ENCODE measurements around the gene KIAA0319L. TPM values are rescaled to one million over a fixed set of nuclear protein-coding genes. Genes with fewer than 3 reads are reported as not detected.
"Not testable (repeated sequence)": the region's sequence is repeated elsewhere in the genome, so short reads cannot be mapped to it uniquely, and the experiment has no call there.

Gene KIAA0319L
- total RNA-seq, 1 experiment from 2014 or later: 30.4 TPM

GRCh38 chr1:35585281-35585680 is 28.1 kb upstream of the KIAA0319L start:
- no peak for DNase-seq (ENCODE audit: extremely low read depth, low read depth)

DNA sequence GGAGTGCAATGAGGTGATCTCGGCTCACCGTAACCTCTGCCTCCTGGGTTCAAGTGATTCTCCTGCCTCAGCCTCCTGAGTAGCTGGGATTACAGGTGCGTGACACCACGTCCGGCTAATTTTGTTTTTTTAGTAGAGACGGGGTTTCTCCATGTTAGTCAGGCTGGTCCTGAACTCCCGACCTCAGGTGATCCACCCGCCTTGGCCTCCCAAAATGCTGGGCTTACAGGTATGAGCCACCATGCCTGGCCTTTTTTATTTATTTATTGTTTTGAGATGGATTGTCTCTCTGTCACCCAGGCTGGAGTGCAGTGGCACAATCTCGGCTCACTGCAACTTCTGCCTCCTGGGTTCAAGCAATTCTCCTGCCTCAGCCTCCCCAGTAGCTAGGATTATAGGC is 24.4 kb upstream of the KIAA0319L start:
- DNase-seq (ENCODE audit: extremely low read depth, low read depth): not testable (repeated sequence)

DNA sequence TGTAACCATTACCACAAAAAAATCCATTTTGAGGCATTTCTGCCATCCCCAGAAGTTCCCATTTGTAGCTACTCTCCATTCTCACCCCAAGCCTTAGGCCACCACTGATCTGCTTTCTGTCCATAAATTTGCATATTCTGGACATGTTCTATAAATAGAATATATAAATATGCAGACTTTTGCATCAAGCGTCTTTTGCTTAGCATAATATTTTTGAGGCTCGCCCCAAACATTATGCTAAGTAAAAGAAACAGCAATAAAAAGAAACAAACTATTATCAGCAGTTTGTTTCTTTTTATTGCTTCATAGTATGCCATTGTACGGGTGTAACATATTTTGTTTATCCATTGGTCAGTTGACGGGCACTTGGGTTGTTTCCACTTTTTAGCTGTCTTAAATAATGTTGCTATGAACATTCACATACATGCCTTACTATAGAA is 23.8 kb upstream of the KIAA0319L start:
- no peak for DNase-seq (ENCODE audit: extremely low read depth, low read depth)

DNA sequence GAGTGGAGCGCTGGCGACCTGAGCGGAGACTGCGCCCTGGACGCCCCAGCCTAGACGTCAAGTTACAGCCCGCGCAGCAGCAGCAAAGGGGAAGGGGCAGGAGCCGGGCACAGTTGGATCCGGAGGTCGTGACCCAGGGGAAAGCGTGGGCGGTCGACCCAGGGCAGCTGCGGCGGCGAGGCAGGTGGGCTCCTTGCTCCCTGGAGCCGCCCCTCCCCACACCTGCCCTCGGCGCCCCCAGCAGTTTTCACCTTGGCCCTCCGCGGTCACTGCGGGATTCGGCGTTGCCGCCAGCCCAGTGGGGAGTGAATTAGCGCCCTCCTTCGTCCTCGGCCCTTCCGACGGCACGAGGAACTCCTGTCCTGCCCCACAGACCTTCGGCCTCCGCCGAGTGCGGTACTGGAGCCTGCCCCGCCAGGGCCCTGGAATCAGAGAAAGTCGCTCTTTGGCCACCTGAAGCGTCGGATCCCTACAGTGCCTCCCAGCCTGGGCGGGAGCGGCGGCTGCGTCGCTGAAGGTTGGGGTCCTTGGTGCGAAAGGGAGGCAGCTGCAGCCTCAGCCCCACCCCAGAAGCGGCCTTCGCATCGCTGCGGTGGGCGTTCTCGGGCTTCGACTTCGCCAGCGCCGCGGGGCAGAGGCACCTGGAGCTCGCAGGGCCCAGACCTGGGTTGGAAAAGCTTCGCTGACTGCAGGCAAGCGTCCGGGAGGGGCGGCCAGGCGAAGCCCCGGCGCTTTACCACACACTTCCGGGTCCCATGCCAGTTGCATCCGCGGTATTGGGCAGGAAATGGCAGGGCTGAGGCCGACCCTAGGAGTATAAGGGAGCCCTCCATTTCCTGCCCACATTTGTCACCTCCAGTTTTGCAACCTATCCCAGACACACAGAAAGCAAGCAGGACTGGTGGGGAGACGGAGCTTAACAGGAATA is 20.1 kb upstream of the KIAA0319L start:
- no peak for DNase-seq (ENCODE audit: extremely low read depth, low read depth)

DNA sequence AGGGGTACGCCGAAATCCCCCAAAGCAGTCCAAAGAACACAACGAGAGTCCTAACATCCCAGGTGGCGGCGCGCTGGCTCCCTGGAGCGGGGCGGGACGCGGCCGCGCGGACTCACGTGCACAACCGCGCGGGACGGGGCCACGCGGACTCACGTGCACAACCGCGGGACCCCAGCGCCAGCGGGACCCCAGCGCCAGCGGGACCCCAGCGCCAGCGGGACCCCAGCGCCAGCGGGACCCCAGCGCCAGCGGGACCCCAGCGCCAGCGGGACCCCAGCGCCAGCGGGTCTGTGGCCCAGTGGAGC is 19.5 kb upstream of the KIAA0319L start:
- not testable (repeated sequence) for DNase-seq (ENCODE audit: extremely low read depth, low read depth)

DNA sequence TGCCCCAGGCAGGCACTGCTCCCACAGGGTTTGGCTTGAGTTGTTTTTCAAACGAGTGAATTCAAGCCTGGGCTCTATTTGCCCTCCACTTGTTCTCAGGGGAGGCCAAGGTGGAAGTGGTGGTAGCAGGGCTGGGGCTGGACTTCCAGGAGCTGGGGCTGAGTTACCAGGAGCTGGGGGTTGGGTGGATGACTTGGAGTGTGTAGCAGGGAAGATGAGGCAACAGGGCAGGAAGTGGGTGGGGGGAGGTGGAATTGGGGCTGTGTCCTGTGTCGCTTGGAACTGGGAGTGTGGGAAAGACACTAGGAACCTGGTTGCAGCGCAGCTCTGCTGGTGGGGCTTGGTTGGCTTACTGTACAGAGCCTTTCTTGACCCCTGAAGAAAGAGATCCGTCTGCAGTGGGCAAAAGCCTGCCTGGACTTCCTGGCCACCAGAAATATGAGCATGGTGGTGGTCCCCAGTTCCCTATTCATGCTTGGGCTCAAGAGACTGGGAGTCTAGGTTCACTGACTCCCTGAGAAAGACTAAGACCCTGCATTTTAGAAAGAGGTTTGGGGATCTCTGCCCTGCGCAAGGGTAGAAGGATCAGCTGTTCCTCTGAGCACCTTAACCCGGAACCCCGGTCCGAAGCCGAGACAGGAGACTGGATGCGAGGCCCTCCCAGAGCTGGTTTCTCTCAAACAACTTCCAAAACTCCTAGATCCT is 19.0 kb upstream of the KIAA0319L start:
- DNase-seq (ENCODE audit: extremely low read depth, low read depth): no peak

GRCh38 chr1:35575416-35575958 is 18.3 kb upstream of the KIAA0319L start:
- DNase-seq (ENCODE audit: extremely low read depth, low read depth): no peak

DNA sequence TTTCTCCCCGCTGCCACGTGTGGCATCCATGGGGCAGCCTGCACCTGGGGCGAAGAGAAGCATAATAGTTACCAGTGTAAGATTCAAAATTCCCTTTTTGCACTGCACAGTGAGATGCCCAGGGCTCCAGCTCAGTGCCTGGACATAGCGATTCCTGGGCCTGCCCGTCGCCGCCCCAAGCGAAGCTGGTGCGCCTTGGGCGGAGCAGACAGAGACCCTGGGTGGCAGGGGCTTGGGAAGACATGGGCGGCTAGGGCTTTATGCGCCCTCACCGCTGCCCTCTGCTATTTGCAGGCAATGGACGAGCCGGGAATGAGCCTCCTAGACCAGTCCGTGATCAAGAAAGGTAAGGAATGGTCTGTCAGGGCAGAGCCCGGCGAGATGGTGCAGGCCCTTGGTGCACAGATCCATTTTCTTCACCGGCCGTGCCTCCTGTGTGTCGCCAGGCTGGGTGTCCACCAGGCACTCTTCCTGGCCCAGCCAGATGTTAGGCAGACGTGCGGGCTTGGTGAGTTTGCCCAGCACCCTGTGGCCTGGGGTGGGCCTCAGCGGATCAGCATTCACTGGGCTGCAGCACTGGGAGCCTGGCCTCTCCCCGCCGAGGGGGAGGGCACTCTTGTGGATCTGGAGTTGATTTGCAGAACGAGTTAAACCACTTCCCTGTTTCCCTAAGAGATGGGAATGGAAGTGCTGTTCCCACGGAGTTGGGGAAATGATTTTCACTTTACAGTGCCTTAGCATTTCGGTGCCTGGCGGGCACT is 17.6 kb upstream of the KIAA0319L start:
- no peak for DNase-seq (ENCODE audit: extremely low read depth, low read depth)

GRCh38 chr1:35574125-35574654 is 17.0 kb upstream of the KIAA0319L start:
- no peak for DNase-seq (ENCODE audit: extremely low read depth, low read depth)

DNA sequence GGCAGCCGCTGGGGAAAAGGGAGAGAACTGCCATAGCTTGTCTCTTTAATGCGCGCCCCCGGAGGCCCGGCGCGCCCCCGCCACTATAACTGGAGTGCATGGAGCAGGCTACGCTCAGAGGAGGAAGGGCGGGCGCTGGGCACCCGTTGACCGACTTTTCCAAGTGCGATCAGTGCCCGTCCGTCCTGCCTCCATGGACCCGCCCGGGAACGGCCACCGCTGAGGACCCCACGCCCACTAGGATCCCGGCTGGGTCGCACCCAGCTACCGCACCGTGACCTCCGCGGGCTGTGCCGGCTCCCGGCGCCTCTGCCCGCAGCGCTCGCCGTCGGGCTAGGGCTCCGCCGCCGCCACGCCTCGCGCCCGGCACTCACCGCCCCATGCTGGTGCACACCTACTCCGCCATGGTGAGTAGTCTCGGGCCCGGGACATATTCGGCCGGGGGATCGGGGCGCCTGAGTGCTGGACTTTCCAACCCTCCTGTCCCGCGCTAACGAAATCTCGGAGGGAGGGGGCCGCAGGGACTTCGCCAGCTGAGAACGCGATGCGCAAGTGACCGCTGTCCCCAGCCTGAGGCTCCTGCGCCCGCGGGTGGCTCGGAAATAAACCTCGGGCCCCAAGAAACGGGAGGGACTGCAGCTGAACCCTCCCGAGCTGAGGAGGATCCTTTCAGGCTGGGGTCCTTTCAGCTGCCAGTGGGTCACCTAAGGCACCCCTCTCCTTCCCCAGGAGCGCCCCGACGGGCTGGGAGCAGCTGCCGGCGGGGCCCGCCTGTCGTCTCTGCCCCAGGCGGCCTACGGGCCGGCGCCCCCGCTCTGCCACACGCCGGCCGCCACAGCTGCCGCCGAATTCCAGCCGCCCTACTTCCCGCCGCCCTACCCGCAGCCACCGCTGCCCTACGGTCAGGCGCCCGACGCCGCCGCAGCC is 16.3 kb upstream of the KIAA0319L start, which contains the start of gene TFAP2E:
TSS of gene TFAP2E (plus strand) at position 117 of the 927 bp plus-strand sequence. CDS start at position 381, 264 bp downstream.
- peak; percentile 36 for DNase-seq (ENCODE audit: extremely low read depth, low read depth)

DNA sequence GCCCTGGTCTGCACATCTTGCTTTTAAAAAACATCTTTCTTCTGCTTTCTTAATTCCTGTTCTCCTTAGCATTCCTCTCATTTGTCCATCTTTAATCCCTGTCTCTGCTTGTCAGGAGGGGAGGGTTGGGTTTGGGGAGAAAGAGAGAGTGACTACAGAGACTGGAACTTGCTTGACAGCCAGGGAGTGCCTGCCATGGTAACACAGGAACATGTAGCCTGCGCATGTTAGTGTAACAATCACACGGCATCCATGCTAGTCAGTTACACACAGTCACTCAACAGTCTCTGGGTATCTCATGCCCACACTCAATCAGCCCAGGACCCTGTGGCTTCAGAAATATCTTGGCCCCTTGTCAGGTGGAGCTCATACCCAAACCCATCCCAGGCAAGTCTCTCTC is 15.1 kb upstream of the KIAA0319L start:
- no peak for DNase-seq (ENCODE audit: extremely low read depth, low read depth)

DNA sequence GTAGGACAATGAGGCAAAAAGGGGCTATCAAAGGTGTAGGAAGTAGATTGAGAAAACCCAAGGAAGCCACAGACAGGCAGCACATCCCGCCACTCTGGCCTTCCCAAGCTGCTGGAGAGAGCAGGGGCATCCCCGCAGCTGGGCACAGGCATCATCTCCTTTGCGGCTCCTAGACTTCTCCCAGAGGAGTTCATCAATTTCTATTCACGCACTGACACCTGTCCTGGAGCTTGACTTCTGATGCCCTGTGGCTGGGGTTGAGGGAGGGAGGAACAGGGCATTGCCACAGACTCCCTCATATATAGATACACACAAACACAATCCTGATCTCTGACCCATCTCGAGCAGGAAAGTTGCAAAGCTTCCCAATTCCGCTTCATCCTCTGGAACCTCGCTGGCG is 14.1 kb upstream of the KIAA0319L start:
- DNase-seq (ENCODE audit: extremely low read depth, low read depth): no peak

DNA sequence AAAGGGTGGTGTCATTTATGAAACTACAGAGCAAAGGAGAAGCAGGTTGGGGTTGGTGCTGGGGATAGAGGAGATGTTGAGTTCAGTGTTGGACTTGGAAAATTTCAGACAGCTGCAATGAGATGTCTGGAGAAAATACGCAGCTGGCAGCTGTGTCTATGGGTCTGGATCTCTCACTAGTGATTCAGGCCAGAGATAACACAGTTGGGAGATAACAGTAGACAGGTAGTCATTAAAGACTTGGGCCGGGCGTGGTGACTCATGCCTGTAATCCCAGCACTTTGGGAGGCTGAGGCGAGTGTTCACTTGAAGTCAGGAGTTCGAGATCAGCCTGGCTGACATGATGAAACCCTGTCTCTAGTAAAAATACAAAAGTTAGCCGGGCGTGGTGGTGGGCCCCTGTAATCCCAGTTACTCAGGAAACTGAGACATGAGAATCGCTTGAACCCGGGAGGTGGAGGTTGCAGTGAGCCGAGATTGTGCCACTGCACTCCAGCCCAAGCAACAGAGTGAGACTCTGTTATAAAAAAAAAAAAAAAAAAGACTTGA is 13.5 kb upstream of the KIAA0319L start:
- no peak for DNase-seq (ENCODE audit: extremely low read depth, low read depth)

- no peak for DNase-seq (ENCODE audit: extremely low read depth, low read depth)
Observed at GRCh38 chr1:35569936-35570335, 12.7 kb upstream of the KIAA0319L start.

DNA sequence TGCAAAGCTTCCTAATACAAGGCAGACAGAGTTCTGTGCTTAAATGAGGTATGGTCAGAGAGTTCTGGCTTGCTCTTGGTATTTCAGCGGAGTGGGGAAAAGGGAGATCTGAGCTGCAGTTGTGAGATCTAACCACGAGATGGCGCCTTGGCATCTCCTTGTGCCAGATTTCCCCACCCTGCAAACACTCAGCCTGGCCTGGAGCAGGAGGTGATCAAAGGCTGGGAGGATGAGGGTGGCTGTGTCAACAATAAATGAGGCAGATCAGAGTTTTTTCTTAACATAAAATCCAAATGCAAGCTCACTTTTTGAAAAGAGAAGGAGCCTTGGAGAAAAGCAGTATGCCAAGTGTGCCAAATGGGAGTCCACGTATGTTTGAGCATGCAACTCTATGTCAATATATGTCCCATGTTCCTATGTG is 11.8 kb upstream of the KIAA0319L start:
- DNase-seq (ENCODE audit: extremely low read depth, low read depth): peak; percentile 51

- no peak for DNase-seq (ENCODE audit: extremely low read depth, low read depth)
Observed at GRCh38 chr1:35567947-35568558, 10.8 kb upstream of the KIAA0319L start.

GRCh38 chr1:35565742-35566133 is 8.5 kb upstream of the KIAA0319L start:
- no peak for DNase-seq (ENCODE audit: extremely low read depth, low read depth)

DNA sequence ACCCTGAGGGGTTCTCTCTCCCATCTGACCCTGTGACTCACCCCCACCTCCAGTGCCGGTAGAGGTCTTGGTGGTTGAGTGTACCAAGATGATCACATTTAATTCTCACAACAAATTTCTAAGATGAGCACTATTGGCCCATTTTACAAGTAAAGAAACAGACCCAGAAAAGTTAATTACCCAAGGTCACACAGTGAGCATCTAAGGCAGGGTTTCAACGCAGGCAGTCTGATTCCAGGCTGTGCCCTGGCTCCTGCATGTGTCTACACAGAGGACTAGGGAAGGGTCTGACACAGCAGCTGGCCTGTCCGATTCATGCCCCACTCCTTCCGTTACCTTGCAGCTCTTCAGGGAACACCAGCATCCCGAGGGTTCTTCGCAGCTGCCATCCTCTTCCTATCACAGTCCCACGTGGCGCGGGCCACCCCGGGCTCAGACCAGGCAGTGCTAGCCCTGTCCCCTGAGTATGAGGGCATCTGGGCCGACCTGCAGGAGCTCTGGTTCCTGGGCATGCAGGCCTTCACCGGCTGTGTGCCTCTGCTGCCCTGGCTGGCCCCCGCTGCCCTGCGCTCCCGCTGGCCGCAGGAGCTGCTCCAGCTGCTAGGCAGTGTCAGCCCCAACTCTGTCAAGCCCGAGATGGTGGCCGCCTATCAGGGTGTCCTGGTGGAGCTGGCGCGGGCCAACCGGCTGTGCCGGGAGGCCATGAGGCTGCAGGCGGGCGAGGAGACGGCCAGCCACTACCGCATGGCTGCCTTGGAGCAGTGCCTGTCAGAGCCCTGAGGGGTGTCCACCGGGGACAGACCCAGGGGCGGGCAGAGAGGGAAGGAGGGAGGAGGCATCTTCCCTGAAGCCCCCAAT is 7.9 kb upstream of the KIAA0319L start:
- DNase-seq (ENCODE audit: extremely low read depth, low read depth): no peak
